GM23338 (cell line): Measurements from ENCODE around the gene ZNF605. TPM values are rescaled to one million over a fixed set of nuclear protein-coding genes. Genes with fewer than 3 reads are reported as not detected.

Experiments used
- ATAC-seq: fragments of 200-7000 bp; cut with Tn5 transposase; 3 replicates; pipeline ENCODE4 v1.9.1; 2020
- DNase-seq: peaks from one replicate; pipeline ENCODE4 v3.0.0-alpha.2; 2015; ENCODE audit warnings: low spot score
- H2AFZ ChIP-seq: fragments of 200-600 bp; sonication (generic); 2 replicates; pipeline ENCODE4 v1.8.0; 2016; ENCODE audit warnings: antibody characterized with exemption, mild to moderate bottlenecking, moderate library complexity
- H3F3A ChIP-seq: fragments of 200-600 bp; sonication (generic); replicated peaks from 2 replicates; pipeline ENCODE4 v1.8.0; 2017; ENCODE audit warnings: antibody characterized with exemption, mixed run types, low read depth
- H3K27ac ChIP-seq: fragments of 200-600 bp; sonication (generic); 2 replicates; pipeline ENCODE4 v1.6.1; 2016; ENCODE audit warnings: low read depth
- H3K27me3 ChIP-seq: fragments of 200-600 bp; sonication (generic); 2 replicates; pipeline ENCODE4 v1.8.0; 2016; ENCODE audit warnings: mild to moderate bottlenecking, mixed run types, moderate library complexity; ENCODE audit not compliant: insufficient read depth
- H3K36me3 ChIP-seq: fragments of 200-600 bp; sonication (generic); 2 replicates; pipeline ENCODE4 v1.8.0; 2016; ENCODE audit warnings: mild to moderate bottlenecking; ENCODE audit not compliant: insufficient read depth
- H3K4me1 ChIP-seq: fragments of 200-600 bp; sonication (generic); 2 replicates; pipeline ENCODE4 v1.8.0; 2016; ENCODE audit warnings: mild to moderate bottlenecking, moderate library complexity; ENCODE audit not compliant: insufficient read depth
- H3K4me2 ChIP-seq: fragments of 200-600 bp; sonication (generic); 2 replicates; pipeline ENCODE4 v1.7.1; 2017; ENCODE audit warnings: mixed run types
- H3K4me3 ChIP-seq: fragments of 200-600 bp; sonication (generic); 2 replicates; pipeline ENCODE4 v1.6.1; 2016; ENCODE audit warnings: mixed run types
- H3K79me2 ChIP-seq: fragments of 200-600 bp; sonication (generic); replicated peaks from 2 replicates; pipeline ENCODE4 v1.8.0; 2017; ENCODE audit warnings: mild to moderate bottlenecking; ENCODE audit not compliant: insufficient read depth
- H3K9me2 ChIP-seq: fragments of 200-600 bp; sonication (generic); 2 replicates; pipeline ENCODE4 v1.8.0; 2017; ENCODE audit not compliant: insufficient read depth
- H4K20me1 ChIP-seq: fragments of 200-600 bp; sonication (generic); replicated peaks from 2 replicates; pipeline ENCODE4 v1.8.0; 2017; ENCODE audit warnings: mild to moderate bottlenecking; ENCODE audit not compliant: insufficient read depth
- H3K27ac Mint-ChIP-seq: 2 replicates; pipeline ENCODE4 v1.8.0; 2020; ENCODE audit warnings: inconsistent platforms, mild to moderate bottlenecking, moderate library complexity, mixed read lengths
- H3K27me3 Mint-ChIP-seq: 3 replicates; pipeline ENCODE4 v1.8.0; 2022; ENCODE audit warnings: low read depth, mild to moderate bottlenecking, moderate library complexity, mixed read lengths, inconsistent platforms; ENCODE audit not compliant: insufficient read depth, poor library complexity
- H3K36me3 Mint-ChIP-seq: 3 replicates; pipeline ENCODE4 v1.8.0; 2021; ENCODE audit warnings: low read depth, mild to moderate bottlenecking, inconsistent platforms, moderate library complexity, mixed read lengths
- H3K4me1 Mint-ChIP-seq: 3 replicates; pipeline ENCODE4 v1.8.0; 2020; ENCODE audit warnings: mild to moderate bottlenecking, inconsistent platforms, mixed read lengths
- H3K4me3 Mint-ChIP-seq: 3 replicates; pipeline ENCODE4 v1.8.0; 2021; ENCODE audit warnings: moderate library complexity, mild to moderate bottlenecking, inconsistent platforms, mixed read lengths
- H3K9me3 Mint-ChIP-seq: 3 replicates; pipeline ENCODE4 v1.8.0; 2020; ENCODE audit warnings: moderate library complexity, mild to moderate bottlenecking, inconsistent platforms, mixed read lengths
- CREB1 ChIP-seq: fragments of 250-450 bp; sonication (Bioruptor Pico); IDR thresholded peaks from 2 replicates; pipeline ENCODE4 v1.5.0; 2020; ENCODE audit warnings: low read depth, mild to moderate bottlenecking, moderate library complexity
- ETS1 ChIP-seq: IDR thresholded peaks from 2 replicates; pipeline ENCODE4 v1.6.1; 2016; ENCODE audit warnings: antibody characterized with exemption
- EZH2 ChIP-seq: fragments of 200-600 bp; sonication (generic); IDR thresholded peaks from one replicate; pipeline ENCODE4 v1.8.0; 2017; ENCODE audit warnings: antibody characterized with exemption, mild to moderate bottlenecking, low read depth; ENCODE audit not compliant: unreplicated experiment
- EZH2phosphoT487 ChIP-seq: fragments of 200-600 bp; sonication (generic); IDR thresholded peaks from one replicate; pipeline ENCODE4 v1.8.1; 2018; ENCODE audit warnings: antibody characterized with exemption; ENCODE audit not compliant: unreplicated experiment
- JUNB ChIP-seq: IDR thresholded peaks from one replicate; pipeline ENCODE4 v1.6.1; 2016; ENCODE audit warnings: antibody characterized with exemption; ENCODE audit not compliant: unreplicated experiment
- NANOG ChIP-seq: IDR thresholded peaks from 2 replicates; pipeline ENCODE4 v1.6.1; 2016; ENCODE audit warnings: antibody characterized with exemption, borderline replicate concordance
- POLR2AphosphoS5 ChIP-seq: IDR thresholded peaks from 2 replicates; pipeline ENCODE4 v1.6.1; 2016; ENCODE audit warnings: antibody characterized with exemption, low read depth
- STAT1 ChIP-seq: IDR thresholded peaks from one replicate; pipeline ENCODE4 v1.6.1; 2016; ENCODE audit warnings: antibody characterized with exemption; ENCODE audit not compliant: unreplicated experiment
- ZNF114 ChIP-seq: fragments of 250-450 bp; sonication (Bioruptor Pico); IDR thresholded peaks from 2 replicates; pipeline ENCODE4 v1.5.0; 2020; ENCODE audit warnings: mild to moderate bottlenecking, moderate library complexity
- ZNF331 ChIP-seq: fragments of 250-450 bp; sonication (Bioruptor Pico); IDR thresholded peaks from 2 replicates; pipeline ENCODE4 v1.5.0; 2020; ENCODE audit warnings: low read depth, mild to moderate bottlenecking, moderate library complexity
- polyA plus RNA-seq: library from polyadenylated mRNA; unstranded; fragments of >200 nt; fragmentation: Nextera tagmentation; extraction: Ambion mirVana; gene quantifications from 2 replicates; pipeline ENCODE4 v1.2.1, GENCODE V29; 2016
- total RNA-seq: library from RNA; depleted of rRNA; stranded (reverse); fragments of >200 nt; shearing (Covaris generic); gene quantifications from 2 replicates; pipeline ENCODE4 v1.2.3, GENCODE V29; 2014
- TF ChIP-seq, protein P1 (sequence below): fragments of 250-450 bp; sonication (Bioruptor Pico); IDR thresholded peaks from 2 replicates; pipeline ENCODE4 v1.5.0; 2020; ENCODE audit warnings: mild to moderate bottlenecking, moderate library complexity
- TF ChIP-seq, protein P2 (sequence below), 2 experiments: fragments of 200-600 bp in 1 of 2; sonication (generic) in 1 of 2; conservative IDR thresholded peaks; 2 replicates each; pipeline versions ENCODE4 v1.5.1 to v1.6.1; 2016 to 2017; ENCODE audit warnings: antibody characterized with exemption in 2 of 2, low read depth in 2 of 2, mild to moderate bottlenecking in 2 of 2, moderate library complexity in 1 of 2
- TF ChIP-seq, protein P3 (sequence below): IDR thresholded peaks from one replicate; pipeline ENCODE4 v1.6.1; 2018; ENCODE audit warnings: antibody characterized with exemption; ENCODE audit not compliant: unreplicated experiment

ZNF605 gene
- total and polyA plus RNA-seq, 2 experiments from 2014 or later = 13.5 to 17.1 TPM

- Histone ChIP-seq H3F3A (peaks cover 22% of the 10 kb centered on the region), H3K4me3 (peak overlapping the region; percentile 87), H3K9me2 (no peaks in the 10 kb centered on the region), H3K4me2 (peak overlapping the region; percentile 88), H3K27me3 (no peaks in the 10 kb centered on the region), H3K27ac (no peak overlapping the region), H2AFZ (no peak overlapping the region), H4K20me1 (no peaks in the 10 kb centered on the region), H3K4me1 (peaks cover 5% of the 10 kb centered on the region; the same call in 1 of the 2 replicates), H3K79me2 (peaks cover 28% of the 10 kb centered on the region), H3K36me3 (no peaks in the 10 kb centered on the region)
- peaks cover 49% of the 10 kb centered on the region for H3K36me3 Mint-ChIP-seq
- ATAC-seq (no peak), DNase-seq (no peak)
- peaks cover 11% of the 10 kb centered on the region for H3K4me1 Mint-ChIP-seq
- H3K9me3 Mint-ChIP-seq = peaks cover 26% of the 10 kb centered on the region
- no peak for TF ChIP-seq ETS1
- TF ChIP-seq, protein P1, sequence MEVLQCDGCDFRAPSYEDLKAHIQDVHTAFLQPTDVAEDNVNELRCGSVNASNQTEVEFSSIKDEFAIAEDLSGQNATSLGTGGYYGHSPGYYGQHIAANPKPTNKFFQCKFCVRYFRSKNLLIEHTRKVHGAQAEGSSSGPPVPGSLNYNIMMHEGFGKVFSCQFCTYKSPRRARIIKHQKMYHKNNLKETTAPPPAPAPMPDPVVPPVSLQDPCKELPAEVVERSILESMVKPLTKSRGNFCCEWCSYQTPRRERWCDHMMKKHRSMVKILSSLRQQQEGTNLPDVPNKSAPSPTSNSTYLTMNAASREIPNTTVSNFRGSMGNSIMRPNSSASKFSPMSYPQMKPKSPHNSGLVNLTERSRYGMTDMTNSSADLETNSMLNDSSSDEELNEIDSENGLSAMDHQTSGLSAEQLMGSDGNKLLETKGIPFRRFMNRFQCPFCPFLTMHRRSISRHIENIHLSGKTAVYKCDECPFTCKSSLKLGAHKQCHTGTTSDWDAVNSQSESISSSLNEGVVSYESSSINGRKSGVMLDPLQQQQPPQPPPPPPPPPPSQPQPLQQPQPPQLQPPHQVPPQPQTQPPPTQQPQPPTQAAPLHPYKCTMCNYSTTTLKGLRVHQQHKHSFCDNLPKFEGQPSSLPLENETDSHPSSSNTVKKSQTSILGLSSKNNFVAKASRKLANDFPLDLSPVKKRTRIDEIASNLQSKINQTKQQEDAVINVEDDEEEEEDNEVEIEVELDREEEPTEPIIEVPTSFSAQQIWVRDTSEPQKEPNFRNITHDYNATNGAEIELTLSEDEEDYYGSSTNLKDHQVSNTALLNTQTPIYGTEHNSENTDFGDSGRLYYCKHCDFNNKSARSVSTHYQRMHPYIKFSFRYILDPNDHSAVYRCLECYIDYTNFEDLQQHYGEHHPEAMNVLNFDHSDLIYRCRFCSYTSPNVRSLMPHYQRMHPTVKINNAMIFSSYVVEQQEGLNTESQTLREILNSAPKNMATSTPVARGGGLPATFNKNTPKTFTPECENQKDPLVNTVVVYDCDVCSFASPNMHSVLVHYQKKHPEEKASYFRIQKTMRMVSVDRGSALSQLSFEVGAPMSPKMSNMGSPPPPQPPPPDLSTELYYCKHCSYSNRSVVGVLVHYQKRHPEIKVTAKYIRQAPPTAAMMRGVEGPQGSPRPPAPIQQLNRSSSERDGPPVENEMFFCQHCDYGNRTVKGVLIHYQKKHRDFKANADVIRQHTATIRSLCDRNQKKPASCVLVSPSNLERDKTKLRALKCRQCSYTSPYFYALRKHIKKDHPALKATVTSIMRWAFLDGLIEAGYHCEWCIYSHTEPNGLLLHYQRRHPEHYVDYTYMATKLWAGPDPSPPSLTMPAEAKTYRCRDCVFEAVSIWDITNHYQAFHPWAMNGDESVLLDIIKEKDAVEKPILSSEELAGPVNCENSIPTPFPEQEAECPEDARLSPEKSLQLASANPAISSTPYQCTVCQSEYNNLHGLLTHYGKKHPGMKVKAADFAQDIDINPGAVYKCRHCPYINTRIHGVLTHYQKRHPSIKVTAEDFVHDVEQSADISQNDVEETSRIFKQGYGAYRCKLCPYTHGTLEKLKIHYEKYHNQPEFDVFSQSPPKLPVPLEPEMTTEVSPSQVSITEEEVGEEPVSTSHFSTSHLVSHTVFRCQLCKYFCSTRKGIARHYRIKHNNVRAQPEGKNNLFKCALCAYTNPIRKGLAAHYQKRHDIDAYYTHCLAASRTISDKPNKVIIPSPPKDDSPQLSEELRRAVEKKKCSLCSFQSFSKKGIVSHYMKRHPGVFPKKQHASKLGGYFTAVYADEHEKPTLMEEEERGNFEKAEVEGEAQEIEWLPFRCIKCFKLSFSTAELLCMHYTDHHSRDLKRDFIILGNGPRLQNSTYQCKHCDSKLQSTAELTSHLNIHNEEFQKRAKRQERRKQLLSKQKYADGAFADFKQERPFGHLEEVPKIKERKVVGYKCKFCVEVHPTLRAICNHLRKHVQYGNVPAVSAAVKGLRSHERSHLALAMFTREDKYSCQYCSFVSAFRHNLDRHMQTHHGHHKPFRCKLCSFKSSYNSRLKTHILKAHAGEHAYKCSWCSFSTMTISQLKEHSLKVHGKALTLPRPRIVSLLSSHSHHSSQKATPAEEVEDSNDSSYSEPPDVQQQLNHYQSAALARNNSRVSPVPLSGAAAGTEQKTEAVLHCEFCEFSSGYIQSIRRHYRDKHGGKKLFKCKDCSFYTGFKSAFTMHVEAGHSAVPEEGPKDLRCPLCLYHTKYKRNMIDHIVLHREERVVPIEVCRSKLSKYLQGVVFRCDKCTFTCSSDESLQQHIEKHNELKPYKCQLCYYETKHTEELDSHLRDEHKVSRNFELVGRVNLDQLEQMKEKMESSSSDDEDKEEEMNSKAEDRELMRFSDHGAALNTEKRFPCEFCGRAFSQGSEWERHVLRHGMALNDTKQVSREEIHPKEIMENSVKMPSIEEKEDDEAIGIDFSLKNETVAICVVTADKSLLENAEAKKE (CRISPR knock-in tag) = no peak
- TF ChIP-seq ZNF114 (CRISPR knock-in tag) = no peak
- TF ChIP-seq STAT1 = no peak
- no peak for TF ChIP-seq NANOG
- no peak for TF ChIP-seq POLR2AphosphoS5
- TF ChIP-seq, protein P2, sequence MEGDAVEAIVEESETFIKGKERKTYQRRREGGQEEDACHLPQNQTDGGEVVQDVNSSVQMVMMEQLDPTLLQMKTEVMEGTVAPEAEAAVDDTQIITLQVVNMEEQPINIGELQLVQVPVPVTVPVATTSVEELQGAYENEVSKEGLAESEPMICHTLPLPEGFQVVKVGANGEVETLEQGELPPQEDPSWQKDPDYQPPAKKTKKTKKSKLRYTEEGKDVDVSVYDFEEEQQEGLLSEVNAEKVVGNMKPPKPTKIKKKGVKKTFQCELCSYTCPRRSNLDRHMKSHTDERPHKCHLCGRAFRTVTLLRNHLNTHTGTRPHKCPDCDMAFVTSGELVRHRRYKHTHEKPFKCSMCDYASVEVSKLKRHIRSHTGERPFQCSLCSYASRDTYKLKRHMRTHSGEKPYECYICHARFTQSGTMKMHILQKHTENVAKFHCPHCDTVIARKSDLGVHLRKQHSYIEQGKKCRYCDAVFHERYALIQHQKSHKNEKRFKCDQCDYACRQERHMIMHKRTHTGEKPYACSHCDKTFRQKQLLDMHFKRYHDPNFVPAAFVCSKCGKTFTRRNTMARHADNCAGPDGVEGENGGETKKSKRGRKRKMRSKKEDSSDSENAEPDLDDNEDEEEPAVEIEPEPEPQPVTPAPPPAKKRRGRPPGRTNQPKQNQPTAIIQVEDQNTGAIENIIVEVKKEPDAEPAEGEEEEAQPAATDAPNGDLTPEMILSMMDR (conservative IDR thresholded peaks at IDR 0.05; ENCODE audit: low read depth in 2 of 2) = no peak
- TF ChIP-seq JUNB = no peak
- TF ChIP-seq CREB1 (CRISPR knock-in tag) = no peak
- TF ChIP-seq, protein P3, sequence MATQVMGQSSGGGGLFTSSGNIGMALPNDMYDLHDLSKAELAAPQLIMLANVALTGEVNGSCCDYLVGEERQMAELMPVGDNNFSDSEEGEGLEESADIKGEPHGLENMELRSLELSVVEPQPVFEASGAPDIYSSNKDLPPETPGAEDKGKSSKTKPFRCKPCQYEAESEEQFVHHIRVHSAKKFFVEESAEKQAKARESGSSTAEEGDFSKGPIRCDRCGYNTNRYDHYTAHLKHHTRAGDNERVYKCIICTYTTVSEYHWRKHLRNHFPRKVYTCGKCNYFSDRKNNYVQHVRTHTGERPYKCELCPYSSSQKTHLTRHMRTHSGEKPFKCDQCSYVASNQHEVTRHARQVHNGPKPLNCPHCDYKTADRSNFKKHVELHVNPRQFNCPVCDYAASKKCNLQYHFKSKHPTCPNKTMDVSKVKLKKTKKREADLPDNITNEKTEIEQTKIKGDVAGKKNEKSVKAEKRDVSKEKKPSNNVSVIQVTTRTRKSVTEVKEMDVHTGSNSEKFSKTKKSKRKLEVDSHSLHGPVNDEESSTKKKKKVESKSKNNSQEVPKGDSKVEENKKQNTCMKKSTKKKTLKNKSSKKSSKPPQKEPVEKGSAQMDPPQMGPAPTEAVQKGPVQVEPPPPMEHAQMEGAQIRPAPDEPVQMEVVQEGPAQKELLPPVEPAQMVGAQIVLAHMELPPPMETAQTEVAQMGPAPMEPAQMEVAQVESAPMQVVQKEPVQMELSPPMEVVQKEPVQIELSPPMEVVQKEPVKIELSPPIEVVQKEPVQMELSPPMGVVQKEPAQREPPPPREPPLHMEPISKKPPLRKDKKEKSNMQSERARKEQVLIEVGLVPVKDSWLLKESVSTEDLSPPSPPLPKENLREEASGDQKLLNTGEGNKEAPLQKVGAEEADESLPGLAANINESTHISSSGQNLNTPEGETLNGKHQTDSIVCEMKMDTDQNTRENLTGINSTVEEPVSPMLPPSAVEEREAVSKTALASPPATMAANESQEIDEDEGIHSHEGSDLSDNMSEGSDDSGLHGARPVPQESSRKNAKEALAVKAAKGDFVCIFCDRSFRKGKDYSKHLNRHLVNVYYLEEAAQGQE = no peak
- no peak for TF ChIP-seq EZH2
- no peak for TF ChIP-seq ZNF331 (CRISPR knock-in tag)
- no peak for TF ChIP-seq EZH2phosphoT487
- no peak overlapping the region for H3K27ac Mint-ChIP-seq
- H3K4me3 Mint-ChIP-seq = peak overlapping the region; percentile 87
- peaks cover 24% of the 10 kb centered on the region for H3K27me3 Mint-ChIP-seq
These were observed 1.5 kb downstream of the ZNF605 start for GRCh38 chr12:132954471-132955048.
